Fibroblast of peridontal ligament (primary cell): Measurements from ENCODE around the gene CBLC.
"Not testable (repeated sequence)": the region's sequence is repeated elsewhere in the genome, so short reads cannot be mapped to it uniquely, and the experiment has no call there.

Experiments
- DNase-seq: peaks from one replicate; pipeline ENCODE4 v3.0.0-alpha.2; 2010; ENCODE audit errors: extremely low read depth

The CBLC gene

DNA sequence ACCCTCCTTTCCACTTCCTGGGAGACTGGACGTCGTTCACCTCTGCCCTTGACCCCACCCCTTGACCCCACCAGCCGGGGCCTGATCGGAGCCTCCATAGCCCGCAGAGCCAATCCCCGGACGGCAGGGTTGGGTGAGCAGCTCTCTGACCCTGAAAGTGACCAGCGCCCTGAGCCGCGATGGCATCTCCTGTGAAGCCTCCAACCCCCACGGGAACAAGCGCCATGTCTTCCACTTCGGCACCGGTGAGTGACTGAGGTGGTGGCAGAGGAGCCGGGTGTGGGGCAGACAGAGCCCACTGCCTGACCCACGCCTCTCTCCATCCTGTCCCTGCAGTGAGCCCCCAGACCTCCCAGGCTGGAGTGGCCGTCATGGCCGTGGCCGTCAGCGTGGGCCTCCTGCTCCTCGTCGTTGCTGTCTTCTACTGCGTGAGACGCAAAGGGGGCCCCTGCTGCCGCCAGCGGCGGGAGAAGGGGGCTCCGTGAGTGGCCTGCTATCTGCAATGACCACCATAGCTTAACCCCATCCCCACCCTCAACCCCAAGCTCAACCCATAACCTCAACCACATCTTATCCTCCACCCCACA lies 41.6 kb downstream of the CBLC start:
- no peak for DNase-seq

- no peak for DNase-seq
Measured at GRCh38 chr19:44820648-44821609, 43.2 kb downstream of the CBLC start.

GRCh38 chr19:44822177-44822576 lies 44.5 kb downstream of the CBLC start:
- DNase-seq: no peak

- no peak for DNase-seq
Measured at GRCh38 chr19:44822670-44823372, 45.1 kb downstream of the CBLC start.

GRCh38 chr19:44823373-44823698 lies 45.6 kb downstream of the CBLC start:
- no peak for DNase-seq

- no peak for DNase-seq
Measured at GRCh38 chr19:44824761-44825160, 47.1 kb downstream of the CBLC start.

DNA sequence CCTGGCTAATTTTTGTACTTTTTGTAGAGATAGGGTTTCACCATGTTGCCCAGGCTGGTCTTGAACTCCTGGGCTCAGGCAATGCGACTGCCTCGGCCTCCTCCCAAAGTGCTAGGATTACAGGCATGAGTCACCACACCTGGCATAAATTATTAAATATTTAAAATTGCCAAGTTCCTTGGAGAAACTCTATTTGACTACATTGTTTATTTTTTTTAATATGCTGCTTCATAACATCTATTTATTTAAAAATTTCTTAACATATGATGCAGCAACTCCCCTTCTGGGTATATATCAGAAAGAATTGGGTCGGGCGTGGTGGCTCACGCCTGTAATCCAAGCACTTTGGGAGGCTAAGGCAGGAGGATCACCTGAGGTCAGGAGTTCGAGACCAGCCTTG lies 55.2 kb downstream of the CBLC start:
- peak; percentile 22 for DNase-seq

DNA sequence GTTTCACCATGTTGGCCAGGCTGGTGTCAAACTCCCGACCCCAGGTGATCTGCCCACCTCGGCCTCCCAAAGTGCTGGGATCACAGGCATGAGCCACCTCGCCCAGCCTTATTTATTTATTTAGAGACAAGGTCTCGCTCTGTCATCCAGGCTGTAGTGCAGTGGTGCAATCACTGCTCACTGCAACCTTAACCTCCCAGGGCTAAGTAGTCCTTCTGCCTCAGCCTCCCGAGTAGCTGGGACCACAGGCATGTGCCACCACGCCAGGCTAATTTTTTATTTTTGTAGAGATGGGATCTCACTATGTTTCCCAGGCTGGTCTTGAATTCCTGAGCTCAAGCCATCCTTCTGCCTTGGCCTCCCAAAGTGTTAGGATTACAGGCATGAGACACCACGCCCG lies 56.7 kb downstream of the CBLC start:
- not testable (repeated sequence) for DNase-seq

GRCh38 chr19:44839276-44839675 lies 61.6 kb downstream of the CBLC start:
- no peak for DNase-seq

DNA sequence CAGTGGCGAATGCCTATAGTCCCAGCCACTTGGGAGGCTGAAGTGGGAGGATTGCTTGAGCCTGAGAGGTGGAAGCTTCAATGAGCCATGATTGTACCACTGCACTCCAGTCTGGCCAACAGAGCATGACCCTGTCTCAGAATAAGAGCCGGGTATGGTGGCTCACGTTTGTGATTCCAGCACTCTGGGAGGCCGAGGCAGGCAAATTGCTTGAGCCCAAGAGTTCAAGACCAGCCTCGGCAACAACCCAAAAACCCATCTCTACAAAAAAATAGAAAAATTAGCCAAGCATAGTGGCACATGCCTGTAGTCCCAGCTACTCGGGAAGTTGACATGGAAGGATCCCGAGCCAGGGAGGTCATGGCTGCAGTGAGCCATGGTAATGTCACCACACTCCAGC lies 63.1 kb downstream of the CBLC start:
- no peak for DNase-seq

DNA sequence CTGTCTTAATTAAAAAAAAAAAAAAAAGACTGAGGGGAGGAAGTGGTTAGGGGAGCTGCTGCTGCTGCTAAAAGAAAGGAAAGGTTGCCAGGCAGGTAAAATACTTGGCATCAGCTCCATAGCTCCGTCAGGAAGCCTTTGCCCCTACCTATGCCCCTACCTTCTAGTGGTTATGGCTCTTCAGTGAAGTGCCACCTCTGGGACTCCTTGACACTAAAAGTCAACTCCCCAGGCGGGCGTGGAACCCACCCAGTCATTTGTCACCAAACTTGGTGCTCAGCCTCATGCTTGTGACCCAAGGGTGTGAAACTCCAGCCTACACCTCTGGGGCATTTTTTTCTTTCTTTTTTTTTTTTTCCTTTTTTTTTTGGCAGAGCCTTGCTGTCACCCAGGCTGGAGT lies 63.5 kb downstream of the CBLC start:
- DNase-seq: no peak

DNA sequence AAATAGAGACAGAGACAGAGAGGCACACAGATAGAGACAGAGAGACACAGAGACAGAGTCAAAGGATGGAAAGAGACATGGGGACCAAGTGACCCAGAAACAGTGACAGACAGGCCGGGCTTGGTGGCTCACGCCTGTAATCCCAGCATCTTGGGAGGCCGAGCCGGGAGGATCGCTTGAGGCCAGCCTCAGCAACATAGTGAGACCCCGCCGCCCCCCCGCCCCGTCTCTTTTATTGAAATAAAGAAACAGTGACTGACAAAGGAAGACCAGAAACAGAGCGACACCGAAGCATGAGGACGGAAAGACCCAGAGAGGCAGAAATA lies 67.6 kb downstream of the CBLC start:
- no peak for DNase-seq

- peak; percentile 99 for DNase-seq
Measured at GRCh38 chr19:44845612-44846454, 68.1 kb downstream of the CBLC start, which contains the start of gene NECTIN2. Gene NECTIN2 (plus strand): TSS chr19:44846297. CDS start chr19:44846526, 229 bp downstream.

- no peak for DNase-seq
Measured at GRCh38 chr19:44846455-44847143, 68.9 kb downstream of the CBLC start.

- DNase-seq: peak; percentile 47
Measured at GRCh38 chr19:44847144-44848035, 69.7 kb downstream of the CBLC start.

DNA sequence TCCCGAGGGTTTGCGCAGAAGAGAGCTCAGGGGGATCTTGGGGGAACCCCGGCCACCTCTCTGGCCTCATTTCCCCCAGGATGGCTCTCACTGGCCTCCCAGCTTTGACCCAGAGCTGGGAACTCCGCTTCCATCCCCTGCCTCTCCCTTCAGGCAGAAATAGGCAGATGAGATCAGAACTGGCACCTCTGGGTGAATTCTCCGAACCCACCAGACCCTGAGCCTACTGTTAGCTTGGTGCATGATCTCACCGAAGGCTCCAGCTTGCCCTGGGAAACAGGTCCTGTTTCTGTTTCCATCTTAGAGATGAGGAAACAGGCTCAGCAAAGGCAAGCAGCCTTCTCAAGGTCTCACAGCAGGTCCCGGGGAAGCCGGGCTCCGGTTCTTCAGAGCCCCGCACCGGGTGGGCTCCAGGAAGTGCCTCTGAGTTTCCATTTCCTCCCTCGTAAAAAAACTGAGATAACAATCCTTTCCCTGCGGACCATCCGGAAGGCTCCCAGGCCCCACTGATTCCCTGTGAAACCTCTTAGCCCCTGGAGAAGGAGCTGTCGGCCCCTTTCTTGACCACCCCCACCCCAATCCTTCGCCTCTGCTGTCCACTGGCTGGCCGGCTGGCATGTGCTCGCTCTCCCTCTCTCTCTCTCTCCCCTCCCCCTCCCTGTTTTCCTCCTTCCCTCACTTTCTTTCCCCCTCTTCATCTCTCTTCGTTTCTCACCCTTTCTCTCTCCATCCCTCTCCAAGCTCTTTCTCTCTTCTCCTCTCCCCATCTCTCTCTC lies 70.5 kb downstream of the CBLC start:
- DNase-seq: peak; percentile 62

- no peak for DNase-seq
Measured at GRCh38 chr19:44848812-44849447, 71.2 kb downstream of the CBLC start.
